HEK293T (cell line): ENCODE data around the gene USH1C.

Experiments
- ARNT ChIP-seq: fragments of 450-650 bp; IDR thresholded peaks from 2 replicates; pipeline ENCODE4 v1.6.1; 2017; ENCODE audit warnings: mild to moderate bottlenecking
- BHLHE40 ChIP-seq: fragments of 450-650 bp; IDR thresholded peaks from 2 replicates; pipeline ENCODE4 v1.6.1; 2016; ENCODE audit warnings: mild to moderate bottlenecking, moderate library complexity, borderline replicate concordance
- CTBP1 ChIP-seq: fragments of 450-650 bp; IDR thresholded peaks from 2 replicates; pipeline ENCODE4 v1.6.1; 2016; ENCODE audit warnings: borderline replicate concordance
- ELF4 ChIP-seq: fragments of 450-650 bp; IDR thresholded peaks from 2 replicates; pipeline ENCODE4 v1.6.1; 2017; ENCODE audit warnings: antibody characterized with exemption
- FOXA1 ChIP-seq: fragments of 450-650 bp; IDR thresholded peaks from 2 replicates; pipeline ENCODE4 v1.6.1; 2016; ENCODE audit warnings: mild to moderate bottlenecking
- FOXK2 ChIP-seq: fragments of 450-650 bp; IDR thresholded peaks from 2 replicates; pipeline ENCODE4 v1.6.1; 2016; ENCODE audit warnings: mild to moderate bottlenecking
- FOXM1 ChIP-seq: fragments of 450-650 bp; IDR thresholded peaks from 2 replicates; pipeline ENCODE4 v1.6.1; 2017; ENCODE audit warnings: mild to moderate bottlenecking, borderline replicate concordance
- HDGF ChIP-seq: fragments of 450-650 bp; IDR thresholded peaks from 2 replicates; pipeline ENCODE4 v1.6.1; 2017; ENCODE audit warnings: antibody characterized with exemption, borderline replicate concordance
- NFRKB ChIP-seq: fragments of 450-650 bp; IDR thresholded peaks from 2 replicates; pipeline ENCODE4 v1.6.1; 2016; ENCODE audit warnings: mild to moderate bottlenecking, moderate library complexity
- PKNOX1 ChIP-seq: fragments of 450-650 bp; IDR thresholded peaks from 2 replicates; pipeline ENCODE4 v1.6.1; 2016
- SP1 ChIP-seq: fragments of 450-650 bp; IDR thresholded peaks from 2 replicates; pipeline ENCODE4 v1.6.1; 2017
- SUZ12 ChIP-seq: fragments of 450-650 bp; IDR thresholded peaks from 2 replicates; pipeline ENCODE4 v1.6.1; 2016; ENCODE audit warnings: mild to moderate bottlenecking
- ZNF384 ChIP-seq: fragments of 450-650 bp; IDR thresholded peaks from 2 replicates; pipeline ENCODE4 v1.6.1; 2016

GRCh38 chr11:17514476-17514875 is 29.7 kb downstream of the USH1C start:
- TF ChIP-seq SP1: no peak
- TF ChIP-seq ZNF384: no peak
- TF ChIP-seq NFRKB: no peak
- no peak for TF ChIP-seq BHLHE40
- no peak for TF ChIP-seq HDGF
- no peak for TF ChIP-seq PKNOX1
- no peak for TF ChIP-seq CTBP1
- no peak for TF ChIP-seq FOXM1
- TF ChIP-seq SUZ12: no peak
- no peak for TF ChIP-seq FOXA1
- TF ChIP-seq ARNT: no peak
- no peak for TF ChIP-seq FOXK2
- no peak for TF ChIP-seq ELF4
